GM18868 (cell line): ENCODE results near the gene COBLL1.

Experiments
- ATAC-seq: cut with Tn5 transposase; IDR thresholded peaks from one replicate; pipeline ENCODE4 v1.9.1; 2021; ENCODE audit warnings: mild to moderate bottlenecking, moderate library complexity; ENCODE audit not compliant: unreplicated experiment

COBLL1 gene

DNA sequence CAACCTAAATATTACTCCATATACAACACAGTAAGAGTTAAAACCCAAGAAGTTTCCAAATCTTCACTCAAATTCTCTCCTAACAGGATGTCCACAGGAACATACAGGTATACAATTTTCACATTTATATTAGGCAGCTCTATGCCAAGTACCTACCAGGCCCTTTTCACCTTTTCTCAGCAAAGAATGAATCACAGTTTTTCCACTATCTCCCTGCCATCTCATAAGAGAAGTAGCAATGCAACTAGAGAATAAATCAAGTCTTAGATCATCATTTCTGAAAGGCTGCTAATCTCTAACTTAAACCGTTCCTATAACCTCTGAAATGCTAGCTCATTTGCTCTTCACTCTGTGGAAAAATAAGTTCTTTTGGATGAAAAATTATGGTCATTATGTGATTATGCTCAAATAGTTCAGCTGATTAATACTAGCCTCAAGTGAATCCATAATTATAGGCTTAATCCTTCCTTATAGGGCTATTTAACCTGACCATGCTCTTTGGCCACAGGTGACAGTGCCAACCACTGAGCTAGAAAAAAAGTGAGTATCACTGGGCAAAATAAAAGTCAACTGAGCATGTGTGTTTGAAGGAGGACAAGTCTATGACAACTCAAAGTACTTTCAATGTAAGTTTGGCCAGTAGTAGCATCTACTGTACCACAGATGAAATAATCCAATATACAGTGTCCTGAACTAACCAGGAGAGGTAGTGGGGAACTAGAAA lies 79.7 kb downstream of the COBLL1 start:
- ATAC-seq, result peak; percentile 3

- ATAC-seq, result peak; percentile 100
Observed at GRCh38 chr2:164761201-164761600, 80.4 kb downstream of the COBLL1 start.

DNA sequence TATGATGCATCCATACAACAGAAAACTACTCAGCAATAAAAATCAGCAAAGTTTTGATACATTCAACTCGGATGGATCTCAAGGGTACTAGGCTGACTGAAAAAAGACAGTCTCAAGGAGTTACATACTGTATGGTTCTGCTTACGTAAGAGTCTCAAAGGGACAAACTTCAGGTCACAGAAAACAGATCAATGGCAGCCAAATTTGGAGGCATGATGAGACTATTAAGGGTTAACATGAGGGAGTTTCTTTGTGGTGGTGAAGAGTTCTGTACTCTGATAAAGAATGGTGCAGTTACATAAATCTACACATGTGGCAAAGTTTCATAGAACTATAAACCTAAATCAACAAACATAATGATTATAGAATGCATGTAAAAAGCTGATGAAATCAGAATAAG lies 81.4 kb downstream of the COBLL1 start:
- ATAC-seq, result no peak

DNA sequence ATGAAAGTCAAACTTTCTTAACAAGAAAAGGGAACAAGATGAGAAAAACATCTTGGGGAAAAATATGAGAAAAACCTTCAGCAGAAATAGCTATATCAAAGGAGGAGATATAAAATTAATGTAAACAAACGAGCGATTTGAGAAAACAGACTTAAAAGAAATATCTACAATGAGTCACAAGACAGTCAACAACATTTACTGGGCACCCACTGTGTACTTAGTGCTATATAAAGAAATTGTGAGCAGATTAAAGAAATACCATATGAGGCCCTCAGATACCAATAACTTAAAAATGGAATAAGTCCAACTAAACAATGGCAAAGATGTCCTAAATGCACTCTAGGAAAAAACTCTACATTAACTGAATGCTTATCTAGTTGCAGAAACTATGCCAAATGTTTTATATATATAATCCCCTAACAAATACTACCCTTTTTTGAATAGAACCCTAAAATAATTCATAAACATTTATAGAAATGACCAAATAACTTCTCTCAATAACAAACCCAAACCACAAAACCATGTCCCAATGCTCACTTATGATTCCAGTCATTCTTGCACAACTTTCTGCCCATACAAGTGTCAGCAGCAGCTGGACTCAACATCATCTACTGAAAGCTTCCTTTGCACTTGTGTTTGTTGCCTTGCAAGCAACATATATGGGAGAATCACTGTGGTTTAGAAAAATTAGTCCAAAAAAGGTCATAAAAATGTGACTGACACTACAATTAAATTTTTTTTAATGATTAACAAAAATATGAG lies 83.5 kb downstream of the COBLL1 start:
- ATAC-seq, result no peak

DNA sequence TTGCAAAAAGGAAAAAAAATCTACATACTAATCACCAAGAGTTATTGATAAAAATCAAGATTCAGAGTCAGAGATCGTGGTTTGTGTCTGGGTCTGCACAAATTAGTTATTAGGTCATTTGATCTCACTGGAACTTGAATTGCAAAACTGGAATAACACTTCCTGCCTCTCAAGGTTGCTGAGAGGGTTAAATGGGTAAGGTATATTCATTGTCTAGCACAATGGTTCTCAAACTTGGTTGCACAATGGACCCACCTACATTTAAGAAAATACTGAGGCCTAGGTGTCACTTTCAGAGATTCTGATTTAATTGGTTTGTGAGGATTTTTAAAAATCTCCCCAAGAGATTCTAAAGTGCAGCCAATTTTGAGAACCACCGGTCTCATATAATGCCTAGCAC lies 84.8 kb downstream of the COBLL1 start:
- no peak for ATAC-seq

- no peak for ATAC-seq
Observed at GRCh38 chr2:164755952-164756351, 85.7 kb downstream of the COBLL1 start.

GRCh38 chr2:164754157-164755093 lies 87.2 kb downstream of the COBLL1 start:
- ATAC-seq, result no peak

GRCh38 chr2:164752956-164753355 lies 88.7 kb downstream of the COBLL1 start:
- ATAC-seq, result no peak

DNA sequence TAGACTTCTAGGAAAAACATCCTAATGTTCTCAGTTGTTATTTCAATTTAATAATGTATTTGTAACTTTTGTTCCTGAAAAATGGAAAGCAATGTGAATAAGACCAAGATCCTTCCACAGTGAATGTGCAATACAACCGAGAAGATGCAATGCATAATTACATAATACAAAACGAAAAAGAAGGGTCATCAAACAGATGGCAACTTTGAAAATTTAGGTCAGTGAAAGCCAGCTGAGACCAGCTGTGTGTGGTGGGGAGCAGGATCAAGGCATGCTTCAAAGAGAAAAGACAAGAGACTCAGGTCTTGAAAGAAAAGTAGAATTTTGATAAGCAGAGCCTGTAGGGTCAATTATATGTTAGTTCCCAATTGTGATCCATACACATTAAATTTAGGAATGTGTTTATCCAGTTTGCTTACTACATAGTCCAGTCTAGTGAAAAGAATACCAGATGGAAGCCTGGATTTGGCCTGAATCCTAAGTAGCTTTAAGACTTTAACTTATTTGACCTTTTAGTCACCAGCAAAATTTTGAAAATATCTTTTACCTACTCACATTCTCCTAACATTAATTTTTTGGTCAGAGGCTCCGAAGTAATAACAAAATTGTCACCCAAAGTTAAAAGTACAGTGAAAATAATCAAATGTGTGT lies 93.7 kb downstream of the COBLL1 start:
- ATAC-seq, result no peak

DNA sequence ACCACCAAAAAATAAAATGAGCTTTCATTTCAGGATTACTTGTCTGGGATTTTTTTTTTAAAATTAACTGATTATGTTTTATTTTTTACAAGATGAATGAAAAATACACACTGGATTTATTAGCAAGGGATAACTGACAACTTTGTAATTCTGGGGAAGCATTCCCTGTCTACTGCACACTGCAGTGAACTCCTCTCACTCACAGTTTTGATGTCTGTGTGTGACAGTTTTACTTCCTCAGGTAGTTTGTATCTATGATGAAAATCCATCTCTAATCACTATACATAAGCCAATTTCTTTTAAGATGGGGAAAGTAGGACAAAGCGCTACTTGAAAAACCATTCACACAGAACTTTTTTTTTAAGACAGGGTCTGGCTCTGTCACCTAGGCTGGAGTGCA lies 94.5 kb downstream of the COBLL1 start:
- ATAC-seq, result no peak

- ATAC-seq, result no peak
Observed at GRCh38 chr2:164746713-164747112, 94.9 kb downstream of the COBLL1 start.

DNA sequence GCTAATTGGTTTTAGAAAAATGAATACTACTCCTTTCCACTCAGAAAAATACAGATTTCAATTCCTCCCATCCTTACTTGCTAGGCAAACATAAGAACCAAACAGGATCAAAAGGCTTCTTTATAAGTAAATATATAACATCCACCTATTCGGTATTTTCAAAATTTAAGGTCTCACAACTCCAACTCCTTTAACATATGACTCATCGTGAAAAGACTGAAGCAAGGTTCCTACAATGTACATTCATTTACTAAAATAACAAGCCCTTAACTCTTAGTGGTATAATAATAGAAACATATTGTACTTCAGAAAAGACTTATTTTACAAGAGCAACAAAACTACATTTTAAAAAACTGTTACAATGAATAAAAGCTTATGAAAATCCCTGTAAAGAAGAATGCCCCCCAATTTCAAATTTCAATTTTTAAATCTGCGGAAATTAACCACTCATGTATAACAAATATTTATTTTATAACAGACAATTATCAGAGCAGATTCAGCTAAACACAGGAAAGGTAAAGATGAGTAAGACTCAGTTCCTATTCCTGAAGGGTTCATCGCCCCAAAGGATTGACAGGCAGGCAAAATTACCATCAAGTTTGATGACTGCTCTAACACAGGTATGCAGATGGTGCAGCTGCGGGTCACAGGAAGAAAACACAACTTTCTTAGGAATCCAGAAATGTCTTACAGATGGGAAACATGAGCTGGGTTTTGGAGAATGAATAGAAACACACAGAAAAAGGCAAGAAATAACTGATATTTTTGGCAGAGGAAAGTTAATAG lies 96.4 kb downstream of the COBLL1 start:
- no peak for ATAC-seq

DNA sequence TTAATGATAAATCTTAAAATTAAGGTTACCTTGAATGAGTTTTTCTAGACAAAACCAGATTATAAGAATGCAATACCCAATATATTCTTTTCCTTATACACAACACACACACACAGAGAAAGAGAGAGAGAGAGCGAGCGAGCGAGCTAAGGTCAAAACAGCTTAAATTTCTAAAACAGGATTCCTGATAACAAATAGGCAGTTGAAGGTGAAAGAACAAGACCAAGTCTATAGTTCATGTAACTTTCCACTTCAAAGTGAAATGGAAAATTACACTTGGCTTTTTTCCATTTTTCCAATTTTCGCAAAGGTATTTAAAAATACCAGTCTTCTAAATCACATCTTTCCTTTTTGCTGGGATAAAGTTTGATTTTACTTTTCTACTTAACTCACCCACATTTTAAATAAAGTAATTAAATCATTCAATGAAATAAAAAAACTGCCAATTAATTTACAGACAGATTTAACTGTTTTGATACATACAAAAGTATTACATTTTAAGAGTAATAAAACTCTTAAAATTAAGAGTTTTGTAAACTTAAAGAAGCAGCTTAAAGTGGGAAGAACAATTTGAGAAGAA lies 98.8 kb downstream of the COBLL1 start:
- ATAC-seq, result no peak

- ATAC-seq, result no peak
Observed at GRCh38 chr2:164739966-164740365, 101.7 kb downstream of the COBLL1 start.

DNA sequence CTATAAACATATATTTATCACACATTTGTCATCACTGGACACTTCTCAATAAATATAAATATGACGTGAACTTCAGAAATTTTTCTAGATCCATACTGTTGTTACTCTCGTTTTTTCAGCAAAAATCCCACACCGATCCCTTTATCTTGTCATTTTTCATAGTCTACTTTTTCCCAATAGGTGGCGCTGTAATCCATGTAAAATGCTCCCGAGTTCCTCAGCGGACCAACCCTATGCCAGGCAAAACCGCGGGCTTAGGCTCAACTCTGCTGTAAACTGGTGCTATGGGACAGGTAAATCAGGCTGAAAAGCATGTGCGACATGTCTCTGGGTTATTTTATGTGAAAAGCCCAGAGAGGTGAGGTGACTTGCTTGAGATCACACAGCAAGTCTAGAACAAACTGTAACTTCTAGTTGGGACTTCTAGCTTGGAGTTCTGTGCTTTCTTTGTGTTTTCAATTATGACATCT lies 104.0 kb downstream of the COBLL1 start:
- ATAC-seq, result peak; percentile 80

GRCh38 chr2:164735309-164735919 lies 106.2 kb downstream of the COBLL1 start:
- no peak for ATAC-seq

- ATAC-seq, result no peak
Observed at GRCh38 chr2:164734196-164734595, 107.4 kb downstream of the COBLL1 start.

- no peak for ATAC-seq
Observed at GRCh38 chr2:164725542-164725941, 116.1 kb downstream of the COBLL1 start.
